Adipocyte (in vitro differentiated cells): ENCODE measurements around the gene KDM5A.
"Not testable (repeated sequence)": the region's sequence is repeated elsewhere in the genome, so short reads cannot be mapped to it uniquely, and the experiment has no call there.

Experiments used
- DNase-seq: peaks from one replicate; pipeline ENCODE4 v3.0.0-alpha.2; 2015; ENCODE audit warnings: low read depth
- H3K27me3 ChIP-seq: replicated peaks from 2 replicates; pipeline ENCODE4 v1.7.0; 2013; ENCODE audit warnings: mild to moderate bottlenecking, low read length, moderate library complexity; ENCODE audit not compliant: control insufficient read depth, insufficient read depth
- H3K36me3 ChIP-seq: 2 replicates; pipeline ENCODE4 v1.7.0; 2013; ENCODE audit warnings: low read length, mild to moderate bottlenecking, moderate library complexity; ENCODE audit not compliant: control insufficient read depth, insufficient read depth, severe bottlenecking
- H3K4me1 ChIP-seq: 2 replicates; pipeline ENCODE4 v1.7.0; 2013; ENCODE audit warnings: mild to moderate bottlenecking, low read length, moderate library complexity; ENCODE audit not compliant: control insufficient read depth, insufficient read depth
- H3K4me3 ChIP-seq: 2 replicates; pipeline ENCODE4 v1.7.0; 2013; ENCODE audit warnings: mild to moderate bottlenecking, low read length, moderate library complexity
- H3K9ac ChIP-seq: 2 replicates; pipeline ENCODE4 v1.7.0; 2013; ENCODE audit warnings: mild to moderate bottlenecking, low read length, moderate library complexity
- H3K9me3 ChIP-seq: 2 replicates; pipeline ENCODE4 v1.7.0; 2013; ENCODE audit warnings: mild to moderate bottlenecking, low read length, moderate library complexity; ENCODE audit not compliant: control insufficient read depth

Gene KDM5A

GRCh38 chr12:238116-238515 is 151.0 kb downstream of the KDM5A start:
- peaks cover 8% of the 10 kb centered on the region for H3K27me3 ChIP-seq
- DNase-seq, result no peak

GRCh38 chr12:237026-237815 is 151.9 kb downstream of the KDM5A start:
- Histone ChIP-seq H3K4me3 (no peak overlapping the region), H3K4me1 (no peaks in the 10 kb centered on the region), H3K9me3 (peaks cover 18% of the 10 kb centered on the region), H3K27me3 (peaks cover 17% of the 10 kb centered on the region), H3K9ac (no peak overlapping the region), H3K36me3 (no peaks in the 10 kb centered on the region)
- no peak for DNase-seq

More at GRCh38 chr12:238116-238515, 151.0 kb downstream of the KDM5A start:
- no peaks in the 10 kb centered on the region for H3K36me3 ChIP-seq
- H3K9me3 ChIP-seq, result peaks cover 18% of the 10 kb centered on the region
- no peak overlapping the region for H3K4me3 ChIP-seq
- no peaks in the 10 kb centered on the region for H3K4me1 ChIP-seq
- H3K9ac ChIP-seq, result no peak overlapping the region

GRCh38 chr12:236445-236844 is 152.7 kb downstream of the KDM5A start:
- peaks cover 18% of the 10 kb centered on the region for H3K9me3 ChIP-seq
- peaks cover 25% of the 10 kb centered on the region for H3K27me3 ChIP-seq
- no peaks in the 10 kb centered on the region for H3K4me1 ChIP-seq
- H3K36me3 ChIP-seq, result no peaks in the 10 kb centered on the region
- no peak overlapping the region for H3K9ac ChIP-seq
- no peak for DNase-seq
- no peak overlapping the region for H3K4me3 ChIP-seq

- not testable (repeated sequence) for DNase-seq, H3K9ac ChIP-seq, H3K4me1 ChIP-seq, H3K4me3 ChIP-seq, H3K36me3 ChIP-seq
- Histone ChIP-seq H3K27me3 (peaks cover 28% of the 10 kb centered on the region), H3K9me3 (peaks cover 18% of the 10 kb centered on the region)
These were observed 153.2 kb downstream of the KDM5A start for GRCh38 chr12:235967-236366.

- Histone ChIP-seq H3K9ac (no peak overlapping the region), H3K36me3 (no peaks in the 10 kb centered on the region), H3K27me3 (peaks cover 36% of the 10 kb centered on the region), H3K9me3 (peaks cover 18% of the 10 kb centered on the region), H3K4me3 (no peak overlapping the region), H3K4me1 (no peaks in the 10 kb centered on the region)
- DNase-seq, result no peak
These were observed 154.2 kb downstream of the KDM5A start for GRCh38 chr12:234891-235415.

GRCh38 chr12:234019-234418 is 155.1 kb downstream of the KDM5A start:
- H3K27me3 ChIP-seq, result peaks cover 41% of the 10 kb centered on the region
- H3K9ac ChIP-seq, result no peak overlapping the region
- H3K4me1 ChIP-seq, result no peaks in the 10 kb centered on the region
- DNase-seq, result no peak
- no peak overlapping the region for H3K4me3 ChIP-seq
- no peaks in the 10 kb centered on the region for H3K36me3 ChIP-seq
- peaks cover 18% of the 10 kb centered on the region for H3K9me3 ChIP-seq

GRCh38 chr12:233615-233968 is 155.5 kb downstream of the KDM5A start:
- H3K36me3 ChIP-seq, result no peaks in the 10 kb centered on the region
- no peak overlapping the region for H3K4me3 ChIP-seq
- H3K4me1 ChIP-seq, result no peaks in the 10 kb centered on the region
- peaks cover 18% of the 10 kb centered on the region for H3K9me3 ChIP-seq
- H3K9ac ChIP-seq, result no peak overlapping the region
- H3K27me3 ChIP-seq, result peaks cover 45% of the 10 kb centered on the region
- DNase-seq, result no peak

GRCh38 chr12:232731-233614 is 156.1 kb downstream of the KDM5A start:
- H3K9ac ChIP-seq, result no peak overlapping the region
- no peaks in the 10 kb centered on the region for H3K4me1 ChIP-seq
- H3K27me3 ChIP-seq, result peaks cover 51% of the 10 kb centered on the region
- peaks cover 15% of the 10 kb centered on the region for H3K9me3 ChIP-seq
- H3K4me3 ChIP-seq, result no peak overlapping the region
- no peaks in the 10 kb centered on the region for H3K36me3 ChIP-seq
- DNase-seq, result no peak

GRCh38 chr12:230925-231671 is 158.0 kb downstream of the KDM5A start:
- Histone ChIP-seq H3K27me3 (peaks cover 69% of the 10 kb centered on the region), H3K9me3 (peaks cover 9% of the 10 kb centered on the region), H3K36me3 (no peaks in the 10 kb centered on the region), H3K4me3 (no peak overlapping the region), H3K9ac (no peak overlapping the region), H3K4me1 (no peaks in the 10 kb centered on the region)
- DNase-seq, result no peak
